ENCODE results near the gene STAP2.

Gene STAP2

DNA sequence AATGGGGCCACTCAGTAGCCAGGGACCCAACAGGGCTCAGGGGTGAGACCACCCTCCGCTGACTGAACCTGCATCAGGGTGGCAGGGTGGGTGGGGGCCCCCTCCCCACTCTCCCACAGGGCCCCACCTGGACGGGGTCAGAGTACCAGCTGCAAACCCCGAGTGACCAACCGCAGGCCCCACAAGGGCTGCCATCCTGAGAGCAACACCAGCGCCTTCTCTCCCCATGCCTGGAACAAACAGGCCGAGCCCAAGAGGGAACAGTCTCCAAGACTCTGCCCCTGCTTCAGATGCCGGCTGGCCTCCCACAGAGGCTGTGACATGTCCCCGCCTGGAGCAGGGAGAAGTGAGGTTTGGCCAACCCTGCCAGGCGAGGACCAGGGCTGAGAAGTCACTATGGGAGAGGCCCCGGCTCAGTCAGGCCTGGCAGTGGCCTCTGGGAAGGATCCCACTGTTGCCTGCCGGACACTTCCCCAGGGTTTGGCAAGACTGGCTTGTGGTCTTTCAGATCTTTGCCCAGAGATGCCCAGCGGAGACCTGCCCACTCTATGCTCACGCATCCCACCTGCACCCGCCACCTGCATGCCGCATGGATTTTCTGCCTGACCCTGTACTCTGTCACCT lies 31.9 kb upstream of the STAP2 start:
- no peak for DNase-seq (ENCODE audit: low spot score)

DNA sequence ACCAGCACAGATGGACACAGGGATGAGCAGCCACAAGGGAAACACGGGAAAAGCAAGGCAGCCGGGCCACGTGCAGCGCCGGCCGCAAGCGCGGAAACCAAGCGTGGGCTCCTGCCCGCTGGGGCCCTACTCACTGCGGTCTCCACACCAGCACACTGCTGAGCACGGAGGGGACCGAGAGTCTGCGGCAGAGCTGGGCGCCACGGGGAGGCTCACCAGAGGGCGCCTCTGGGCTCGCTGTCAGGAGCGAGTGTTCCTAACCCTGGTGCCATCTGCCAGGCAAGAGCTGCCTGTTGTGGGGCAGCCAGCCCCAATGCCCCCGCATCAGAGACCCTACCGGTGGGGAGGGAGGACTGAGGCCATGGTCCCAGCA lies 31.2 kb upstream of the STAP2 start:
- DNase-seq (ENCODE audit: low spot score), result peak; percentile 75

DNA sequence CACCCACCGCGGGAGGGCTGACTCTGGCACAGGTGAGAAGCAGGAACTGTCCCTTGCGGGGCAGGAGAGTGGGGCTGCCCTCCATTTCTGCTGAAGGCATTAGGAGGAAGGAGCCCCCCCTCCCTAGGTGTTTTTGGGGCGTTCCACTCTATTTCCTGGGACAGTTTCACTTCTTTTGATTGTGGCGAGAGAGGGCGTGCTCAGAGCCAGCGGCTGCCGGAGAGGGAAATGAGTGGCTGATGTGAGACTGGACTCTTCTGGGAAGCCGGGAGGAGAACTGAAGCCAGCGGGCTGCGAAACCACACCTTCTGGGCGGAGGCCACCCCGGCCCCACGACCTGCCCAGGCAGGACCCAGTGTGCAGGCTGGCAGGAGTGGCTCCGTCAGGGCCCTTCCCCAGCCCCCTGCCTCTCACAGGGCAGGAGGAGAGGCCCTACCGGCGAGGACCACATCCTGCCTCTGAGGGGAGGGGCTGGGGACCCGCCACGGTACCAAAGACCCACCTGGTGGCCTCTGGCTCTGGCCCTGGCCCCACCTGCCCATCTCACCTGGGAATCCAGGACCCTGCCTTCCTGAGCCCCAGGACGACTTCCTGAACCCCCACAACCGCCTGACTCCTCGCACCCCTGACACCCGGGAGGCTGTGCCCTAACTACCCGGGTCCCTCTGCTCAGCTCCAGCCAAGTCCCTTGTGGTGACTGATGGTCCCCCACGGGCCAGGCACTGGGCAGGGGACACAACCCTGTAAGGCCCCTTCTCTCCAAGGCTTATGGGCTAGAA lies 30.7 kb upstream of the STAP2 start:
- peak; percentile 87 for DNase-seq (ENCODE audit: low spot score)

DNA sequence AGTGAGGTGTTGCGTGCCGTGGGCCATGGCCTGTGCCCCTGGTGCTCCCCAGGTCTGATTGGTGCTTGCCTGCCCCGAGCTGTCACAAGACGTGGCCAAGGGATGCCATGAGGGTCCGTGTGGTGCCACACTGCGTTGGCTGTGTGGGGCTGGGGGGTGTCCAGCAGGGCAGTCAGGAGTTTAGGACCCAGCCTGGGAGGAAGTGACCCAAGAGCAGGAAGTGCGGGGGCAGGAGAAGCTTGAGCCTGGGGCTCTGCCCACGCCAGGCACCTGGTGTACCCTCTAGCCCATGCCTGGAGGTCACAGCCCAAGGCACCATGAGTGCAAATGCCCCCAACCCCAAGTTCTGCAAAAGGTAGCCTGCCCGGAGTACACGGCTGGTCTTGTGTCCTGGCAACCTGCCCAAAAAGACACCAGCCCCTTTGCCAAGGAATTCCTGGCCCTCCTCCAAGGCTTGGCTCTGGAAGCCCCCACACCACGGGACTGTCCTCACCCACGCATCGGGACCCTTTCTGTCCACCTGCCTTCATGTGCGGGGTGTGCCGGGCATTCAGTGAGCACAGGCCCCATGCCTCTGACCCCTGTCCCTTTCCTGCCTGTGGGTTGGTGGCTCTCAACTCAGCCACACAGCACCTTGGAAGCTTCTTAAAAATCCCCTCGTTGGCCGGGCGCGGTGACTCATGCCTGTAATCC lies 29.6 kb upstream of the STAP2 start:
- no peak for DNase-seq (ENCODE audit: low spot score)

DNA sequence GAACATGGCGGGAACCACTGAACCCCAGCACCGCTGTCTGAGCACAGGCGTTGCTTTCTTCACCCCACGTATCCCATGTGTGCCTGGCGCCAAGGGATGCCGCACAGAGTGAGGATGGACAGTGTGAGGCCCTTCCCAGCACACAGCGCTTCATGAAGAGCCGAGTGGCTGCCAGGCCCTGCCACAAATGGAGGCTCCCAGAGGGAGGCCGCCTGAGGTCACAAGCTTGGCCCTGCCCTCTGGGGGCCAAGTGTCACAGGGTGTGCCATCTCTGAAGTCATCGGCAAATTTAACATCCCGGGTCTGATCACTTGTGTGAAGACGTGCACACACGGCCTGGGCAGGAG lies 29.1 kb upstream of the STAP2 start:
- no peak for DNase-seq (ENCODE audit: low spot score)

DNA sequence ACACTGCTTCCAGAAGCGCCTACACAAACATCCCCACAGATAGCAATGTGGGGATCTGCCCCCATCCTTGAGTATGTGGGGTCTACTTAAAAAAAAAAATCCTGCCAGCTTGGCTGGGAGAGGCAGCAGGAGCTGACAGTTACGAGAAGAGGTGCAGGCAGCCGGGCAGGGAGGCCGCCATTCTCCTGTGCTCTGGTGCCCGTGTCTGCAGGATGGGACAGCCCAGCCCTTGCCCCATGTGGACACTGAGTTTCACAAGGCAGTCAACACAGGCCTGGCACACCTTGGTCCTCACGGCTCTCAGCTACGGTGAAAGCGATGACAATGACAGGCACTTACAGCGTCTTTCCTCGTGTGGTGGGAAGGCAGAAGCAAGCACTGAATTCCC lies 28.7 kb upstream of the STAP2 start:
- DNase-seq (ENCODE audit: low spot score), result no peak

DNA sequence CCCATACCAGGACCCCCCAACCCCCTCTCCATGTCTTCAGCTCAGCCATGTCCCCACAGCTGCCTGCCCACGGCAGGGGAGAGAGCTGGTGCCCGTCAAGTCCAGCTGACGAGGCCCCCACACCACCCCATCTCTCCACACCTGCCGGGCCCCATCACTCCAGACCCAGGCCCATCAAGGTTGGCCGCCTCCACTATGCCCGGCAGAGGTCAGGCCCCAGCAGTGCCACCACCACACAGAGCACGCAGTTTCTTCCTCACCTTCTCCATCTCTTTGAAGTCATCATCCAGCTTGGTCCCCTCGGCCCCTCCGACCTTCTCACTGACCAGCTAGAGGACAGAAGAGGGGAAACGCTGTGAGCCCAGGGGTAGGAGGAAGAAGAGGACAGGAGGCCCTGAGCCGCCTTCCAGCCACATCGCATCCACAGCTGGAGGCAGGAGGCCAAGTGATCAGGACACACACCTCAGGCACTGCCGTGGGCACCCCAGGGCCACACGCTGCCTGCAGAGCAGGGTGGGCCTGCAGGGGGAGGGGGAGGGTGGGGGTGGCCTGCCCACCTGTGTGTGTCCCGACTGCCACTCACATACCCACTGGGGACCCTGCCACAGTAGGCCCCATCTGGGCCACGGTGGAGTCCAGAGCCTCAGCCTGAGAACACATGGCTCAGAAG lies 28.2 kb upstream of the STAP2 start:
- no peak for DNase-seq (ENCODE audit: low spot score)

DNA sequence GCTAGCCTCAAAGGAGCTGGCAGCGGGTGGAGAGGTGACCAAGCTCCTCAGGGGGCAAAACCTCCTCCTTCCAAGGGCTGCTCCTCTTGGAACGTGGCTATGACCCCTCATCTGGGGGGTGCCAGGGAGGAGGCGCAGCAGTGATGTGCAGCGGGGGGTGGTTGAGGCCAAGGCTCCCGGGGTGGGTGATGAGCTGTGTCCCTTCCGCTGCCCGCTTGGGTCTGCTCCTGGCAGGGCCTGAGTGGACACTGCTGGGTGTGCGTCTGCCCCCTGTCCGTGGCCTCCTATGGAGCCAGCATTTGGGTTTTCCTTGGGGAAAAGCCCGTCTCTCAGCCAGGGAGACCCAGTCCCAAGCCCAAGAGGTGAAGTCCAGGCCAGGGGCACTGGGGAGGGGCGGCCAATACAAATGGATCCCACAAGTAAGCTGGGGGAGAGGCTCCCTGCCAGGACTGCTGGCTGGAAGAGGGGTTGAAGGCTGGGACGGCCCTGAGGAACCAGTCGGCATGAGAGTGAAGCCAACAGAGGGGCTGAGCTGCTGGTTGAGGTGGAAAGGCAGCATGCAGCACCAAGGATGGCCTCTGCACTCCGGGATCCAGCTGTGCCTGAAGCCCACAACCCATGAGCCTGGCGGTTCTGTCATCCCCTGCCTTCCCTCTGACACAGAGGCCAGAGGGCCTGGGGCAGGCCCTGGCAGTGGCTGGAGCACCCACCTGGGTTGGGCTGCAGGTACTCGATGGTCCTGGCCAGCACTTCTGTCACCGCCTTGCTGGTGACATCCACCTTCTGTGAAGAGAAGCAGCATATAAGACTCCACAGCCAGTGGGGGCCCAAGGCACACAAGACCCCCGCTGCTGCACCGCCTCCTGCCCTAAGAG lies 27.4 kb upstream of the STAP2 start:
- no peak for DNase-seq (ENCODE audit: low spot score)

DNA sequence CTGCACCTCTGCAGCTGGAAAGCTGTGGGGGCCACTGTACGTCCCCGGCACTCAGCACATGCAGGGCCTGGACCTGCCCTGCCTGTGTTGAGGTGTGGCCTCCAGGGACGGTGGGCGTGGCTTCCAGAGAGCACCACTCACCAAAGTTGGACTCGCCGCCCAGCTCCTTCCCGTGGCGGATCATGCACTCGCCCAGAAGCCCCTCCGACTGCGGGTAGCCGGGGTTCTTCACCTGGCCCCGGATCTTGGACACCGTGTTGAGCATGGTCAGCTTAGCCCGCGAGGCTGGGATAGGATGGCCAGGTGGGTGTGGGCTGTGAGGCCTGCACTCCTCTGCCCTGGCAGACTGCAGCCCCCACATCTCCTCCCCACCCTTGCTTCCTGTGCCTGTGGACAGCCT lies 26.7 kb upstream of the STAP2 start:
- no peak for DNase-seq (ENCODE audit: low spot score)

DNA sequence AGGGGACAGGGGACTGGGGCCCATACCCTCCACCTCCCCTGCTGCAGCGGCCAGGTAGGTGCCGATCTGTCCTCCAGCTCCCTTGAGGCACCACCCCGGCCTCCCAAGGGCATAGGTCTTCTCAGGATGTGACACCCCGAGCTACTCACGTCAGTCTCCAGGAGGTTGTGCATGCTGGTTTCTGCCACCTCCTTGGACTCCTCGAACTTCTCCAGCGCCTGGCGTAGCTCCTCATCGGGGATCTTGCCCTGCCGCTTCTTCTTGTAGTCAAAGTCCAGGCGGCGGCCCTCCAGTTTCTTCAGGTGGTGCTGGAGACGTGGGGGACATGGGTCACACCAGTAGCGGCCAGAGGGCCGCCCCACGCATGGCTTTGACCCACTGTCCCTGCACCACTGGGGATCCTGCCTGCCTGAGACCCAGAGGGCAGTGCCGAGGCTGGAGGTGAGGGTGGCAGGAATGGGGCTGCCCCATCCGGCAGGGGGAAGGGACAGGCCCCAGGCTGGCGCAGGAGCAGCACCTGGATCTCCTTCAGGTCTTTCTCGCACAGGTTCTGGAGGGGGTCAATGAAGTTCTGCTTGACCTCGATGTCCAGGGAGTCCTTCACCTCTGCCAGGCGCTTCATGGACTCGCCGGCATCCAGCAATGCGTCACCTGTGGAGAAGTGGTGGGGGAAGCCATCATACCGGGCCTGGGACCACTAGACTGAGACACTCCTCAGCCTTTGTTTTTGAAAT lies 25.1 kb upstream of the STAP2 start:
- no peak for DNase-seq (ENCODE audit: low spot score)

DNA sequence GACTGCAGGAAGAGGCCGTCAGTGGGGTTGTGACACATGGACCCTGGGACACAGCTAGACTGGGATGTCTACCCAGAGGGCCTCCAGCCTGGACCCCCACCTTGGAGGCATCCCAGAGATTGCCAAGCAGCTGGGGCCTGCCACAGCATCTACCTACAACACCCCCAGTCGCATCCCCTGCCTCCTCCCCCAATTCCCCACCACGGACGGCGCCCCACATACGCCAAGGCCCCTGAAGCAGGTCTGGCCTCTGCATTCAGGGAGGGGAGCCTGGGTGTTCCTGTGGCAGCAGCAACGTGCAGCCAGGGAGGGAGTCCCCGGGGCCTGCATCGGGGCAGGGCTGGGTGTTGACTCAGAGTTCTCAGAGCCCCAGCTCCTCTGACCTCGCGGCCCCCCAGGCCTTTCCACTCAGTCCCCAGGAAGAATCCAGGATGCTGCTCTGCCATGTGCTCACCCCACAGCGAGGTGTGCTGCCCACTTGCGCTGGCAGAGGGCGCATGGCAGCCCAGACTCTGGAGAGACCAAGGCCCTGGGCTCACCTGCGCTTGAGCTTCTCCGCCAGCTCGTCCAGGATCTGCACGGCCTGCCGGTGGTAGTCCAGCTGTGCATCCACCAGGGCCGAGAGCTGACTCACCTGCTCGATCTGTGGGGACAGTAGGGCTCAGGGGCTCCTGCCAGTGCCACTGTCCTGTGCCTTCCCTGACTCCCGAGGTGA lies 24.4 kb upstream of the STAP2 start:
- DNase-seq (ENCODE audit: low spot score), result no peak

DNA sequence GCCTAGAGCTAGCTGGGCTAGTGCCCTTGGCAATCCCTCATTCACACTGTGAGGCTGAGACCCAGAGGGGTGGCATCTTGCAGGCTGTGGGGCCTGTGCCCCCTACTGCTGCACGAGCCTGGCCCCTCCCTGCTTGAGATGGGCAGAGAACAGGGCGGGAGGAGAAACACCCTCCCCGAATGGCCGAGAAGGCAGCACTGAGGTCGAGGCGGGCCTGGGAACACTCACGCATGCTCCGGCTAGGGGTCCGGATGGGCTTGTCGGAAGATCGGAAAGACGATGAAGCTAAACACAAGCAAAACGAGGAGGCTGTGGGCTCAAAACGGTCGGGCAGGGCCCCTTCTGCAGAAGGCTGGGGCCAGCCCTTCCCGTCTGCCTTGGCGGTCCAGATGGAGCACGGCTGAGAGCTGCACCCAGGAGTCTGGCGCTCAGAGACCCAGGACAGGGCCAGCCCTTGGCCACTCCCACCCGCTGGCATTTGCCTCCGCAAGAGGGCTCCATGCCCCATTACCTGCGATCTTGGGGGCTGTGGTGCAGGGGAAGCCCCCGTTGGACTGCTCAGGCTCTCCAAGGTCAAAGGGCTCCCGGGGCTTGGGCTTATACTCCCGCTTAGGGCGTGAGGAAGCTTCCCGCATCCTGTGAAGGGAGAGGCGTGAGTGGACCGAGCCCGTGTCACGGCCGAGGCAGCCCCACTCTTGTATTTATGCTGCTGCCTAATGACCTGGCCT lies 23.6 kb upstream of the STAP2 start:
- DNase-seq (ENCODE audit: low spot score), result no peak

DNA sequence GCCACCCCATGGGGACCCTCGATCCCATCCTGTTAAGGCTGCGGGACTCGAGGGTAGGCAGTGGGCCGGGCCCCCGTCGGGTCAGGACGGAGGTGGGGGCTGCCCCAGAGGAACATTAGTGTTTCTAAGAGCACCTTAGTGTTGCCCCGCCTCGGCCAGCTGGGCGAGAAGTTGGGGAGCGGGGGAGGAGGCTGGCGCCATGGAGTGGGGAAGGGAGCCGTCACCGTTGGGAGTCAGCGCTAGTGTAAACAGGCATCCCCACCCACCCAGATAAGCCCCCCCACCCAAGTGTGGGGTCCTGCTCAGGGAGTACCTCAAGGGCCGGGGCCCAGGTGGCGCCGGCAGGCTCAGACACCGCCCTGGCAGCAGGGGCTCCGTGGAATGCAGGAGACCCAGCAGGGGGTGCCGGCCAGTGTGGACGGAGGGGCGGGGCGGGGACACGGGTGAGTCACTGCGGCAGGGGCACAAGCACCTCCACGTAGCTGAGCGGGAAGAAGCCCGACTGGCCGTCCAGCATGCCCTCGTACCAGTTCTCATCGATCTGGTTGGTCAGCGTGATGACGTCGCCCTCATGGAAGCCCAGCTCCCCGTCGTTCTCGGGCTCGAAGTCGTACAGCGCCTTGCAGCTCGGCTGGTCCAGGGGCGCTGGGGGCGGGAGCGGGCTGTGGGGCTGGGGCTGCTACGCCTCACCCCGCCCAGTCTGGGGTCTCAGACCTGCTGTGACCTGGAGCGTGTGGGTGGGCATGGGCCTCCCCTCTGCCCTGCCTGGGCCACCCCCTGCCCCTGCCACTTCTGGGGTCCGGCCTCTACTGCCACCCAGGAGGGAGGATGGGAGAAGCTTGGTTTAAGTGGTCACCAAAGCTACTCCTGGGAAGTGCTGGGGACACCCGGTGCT lies 22.8 kb upstream of the STAP2 start:
- no peak for DNase-seq (ENCODE audit: low spot score)

DNA sequence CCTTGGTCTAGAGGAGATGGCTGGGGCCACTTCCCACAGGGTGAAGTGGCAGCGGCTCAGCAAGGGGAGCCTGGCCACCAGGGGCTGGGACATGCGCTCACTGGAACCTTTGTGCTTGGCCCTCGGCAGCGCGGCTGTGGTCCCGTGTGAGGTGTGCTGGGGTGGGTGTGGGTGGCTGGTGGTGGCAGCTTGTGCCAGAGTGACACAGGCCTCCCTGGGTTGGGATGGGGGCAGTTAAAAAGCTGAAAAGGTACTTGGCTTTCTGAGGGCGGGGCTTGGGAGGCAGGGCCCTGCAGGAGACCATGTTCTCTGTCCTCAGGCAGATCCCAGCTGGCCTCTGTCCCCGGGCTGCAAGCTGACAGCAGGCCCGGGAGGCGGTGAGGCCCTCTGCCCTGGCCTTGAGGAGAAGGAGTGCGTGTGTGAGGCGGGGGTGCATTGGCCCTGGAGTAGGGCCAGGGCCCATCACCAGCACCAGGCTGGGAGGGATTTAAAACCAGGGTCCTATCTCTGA lies 22.1 kb upstream of the STAP2 start:
- no peak for DNase-seq (ENCODE audit: low spot score)

DNA sequence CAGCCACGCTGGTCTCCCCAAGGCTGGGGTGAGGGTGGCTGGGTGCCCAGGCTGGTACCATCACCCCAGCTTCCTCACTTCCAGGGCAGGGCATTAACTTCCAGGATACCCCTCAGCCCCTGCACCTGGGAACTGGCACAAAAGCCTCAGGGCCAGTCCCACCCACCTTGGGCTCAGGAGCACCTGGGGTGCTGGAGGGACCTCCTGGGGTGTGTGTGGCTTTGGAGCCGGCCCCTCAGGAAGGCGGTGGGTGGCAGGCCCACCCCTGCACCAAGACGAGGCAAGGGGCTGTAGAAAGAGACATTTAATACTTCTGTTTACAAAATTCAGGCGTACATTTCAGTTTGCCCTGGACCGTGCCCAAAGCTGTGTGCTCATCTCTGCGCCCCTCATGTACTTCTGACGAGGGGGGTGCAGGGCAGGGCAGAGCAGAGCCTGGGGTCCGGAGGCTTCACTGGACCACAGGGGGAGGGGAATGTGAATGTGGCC lies 21.5 kb upstream of the STAP2 start:
- DNase-seq (ENCODE audit: low spot score), result no peak

DNA sequence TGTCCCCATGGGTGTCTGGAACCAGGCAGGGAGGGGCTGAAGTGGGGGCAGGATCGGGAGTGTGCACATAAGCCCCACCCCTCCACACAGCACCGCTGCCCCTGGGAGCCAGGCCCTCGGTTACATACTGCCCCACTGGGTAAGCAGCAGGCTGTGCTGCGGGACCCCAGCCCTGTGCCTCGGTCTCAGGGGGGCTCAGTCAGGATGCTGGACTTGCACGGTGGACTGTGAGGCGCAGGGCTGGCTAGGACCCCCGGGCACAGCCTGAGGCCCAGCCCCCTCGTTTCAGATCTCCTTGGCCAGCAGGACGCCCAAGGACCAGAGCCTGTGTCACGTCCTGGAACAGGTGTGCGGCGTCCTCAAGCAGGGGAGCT lies 21.0 kb upstream of the STAP2 start:
- DNase-seq (ENCODE audit: low spot score), result no peak

DNA sequence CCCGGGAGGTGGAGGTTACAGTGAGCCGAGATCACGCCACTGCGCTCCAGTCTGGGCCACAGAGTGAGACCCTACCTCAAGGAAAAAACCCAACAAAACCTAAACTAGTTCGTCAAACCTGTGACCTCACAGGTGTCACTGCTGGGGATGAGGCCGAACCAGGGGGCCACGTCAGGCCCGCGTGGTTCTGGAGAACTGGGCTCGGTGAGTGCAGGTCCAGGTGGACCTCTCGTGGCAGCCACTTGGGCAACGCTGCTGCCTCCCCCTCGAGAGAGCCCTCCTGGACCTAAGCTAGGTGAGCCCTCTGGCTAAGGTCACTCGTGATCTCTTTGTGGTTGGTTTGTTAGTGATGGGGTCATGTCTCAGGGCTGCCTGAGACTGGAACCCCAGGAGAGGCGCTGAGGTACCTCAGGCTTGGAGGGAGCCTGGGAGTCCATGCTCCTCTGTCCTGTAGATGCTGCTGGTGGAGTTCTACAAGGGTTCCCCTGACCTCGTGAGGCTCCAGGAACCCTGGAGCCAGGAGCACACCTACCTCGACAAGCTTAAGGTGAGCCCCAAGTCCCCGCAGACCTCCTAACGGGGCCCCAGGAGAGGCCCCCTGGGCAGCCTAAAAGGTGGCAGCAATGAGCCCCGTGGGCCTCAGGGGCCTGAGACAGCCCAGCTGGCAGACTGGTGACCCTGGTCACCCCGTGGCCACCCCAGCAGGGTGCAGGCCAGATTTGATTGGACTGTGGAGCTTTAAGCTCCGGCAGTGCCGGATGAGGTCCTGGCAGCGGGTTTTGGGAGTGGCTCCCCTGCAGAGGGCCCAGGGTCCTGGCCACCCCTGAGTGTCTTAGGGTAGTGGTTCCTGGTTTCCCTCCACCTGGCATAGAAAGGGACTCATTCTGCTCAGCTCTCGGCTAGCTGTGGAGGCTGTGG lies 20.3 kb upstream of the STAP2 start:
- DNase-seq (ENCODE audit: low spot score), result no peak

All from activated CD4-positive, alpha-beta T cell treated with anti-CD3 and anti-CD28 coated beads, Interleukin-2, Interleukin-4, amounts not matched to agents 100 ng/mL and 50 ng/mL, durations not matched to agents 16 hours and 8 hours (primary cell).